Kidney (tissue), 14 donors: Measurements from ENCODE around the gene TRPC6. TPM values are rescaled to one million over a fixed set of nuclear protein-coding genes. Genes with fewer than 3 reads are reported as not detected.

Experiments
- DNase-seq, 5 donors: peaks; one replicate each; pipeline ENCODE4 v3.0.0-alpha.2; 2013 to 2020
- FAIRE-seq: peaks from 2 replicates; lab custom pipeline; 2012; peaks lifted over from hg19 to GRCh38; lab: Jason Lieb, UNC
- H3K27ac ChIP-seq, 2 donors: one replicate each; pipeline ENCODE4 v1.7.0; 2013; ENCODE audit warnings: low read depth in 2 of 2, low read length in 2 of 2, inconsistent platforms in 1 of 2
- H3K27me3 ChIP-seq: one replicate; pipeline ENCODE4 v1.7.1; 2013; ENCODE audit warnings: low read length, inconsistent platforms; ENCODE audit not compliant: control insufficient read depth, insufficient read depth
- H3K36me3 ChIP-seq, 3 donors: one replicate each; pipeline versions ENCODE4 v1.7.0 to v1.7.1; 2013; ENCODE audit warnings: low read length in 3 of 3, control low read depth in 1 of 3, inconsistent platforms in 1 of 3; ENCODE audit not compliant: insufficient read depth in 3 of 3, control insufficient read depth in 2 of 3
- H3K4me1 ChIP-seq, 3 donors: one replicate each; pipeline versions ENCODE4 v1.7.0 to v1.7.1; 2013; ENCODE audit warnings: low read length in 3 of 3, inconsistent platforms in 1 of 3, low read depth in 1 of 3; ENCODE audit not compliant: control insufficient read depth in 2 of 3, insufficient read depth in 2 of 3
- H3K4me3 ChIP-seq, 3 donors: one replicate each; pipeline versions ENCODE4 v1.7.0 to v1.8.1; 2013; ENCODE audit warnings: low read length in 3 of 3, control low read depth in 1 of 3, inconsistent platforms in 1 of 3
- H3K9ac ChIP-seq, 3 donors: one replicate each; pipeline versions ENCODE4 v1.7.0 to v1.7.1; 2013; ENCODE audit warnings: low read length in 3 of 3, control low read depth in 1 of 3, inconsistent platforms in 1 of 3
- H3K9me3 ChIP-seq, 3 donors: one replicate each; pipeline versions ENCODE4 v1.7.0 to v1.7.1; 2013; ENCODE audit warnings: low read length in 3 of 3, control low read depth in 1 of 3, inconsistent platforms in 1 of 3; ENCODE audit not compliant: control insufficient read depth in 2 of 3, insufficient read depth in 1 of 3
- CTCF ChIP-seq: IDR thresholded peaks from 3 replicates; pipeline ENCODE4 v1.5.1; 2012; ENCODE audit warnings: mild to moderate bottlenecking, moderate library complexity, borderline replicate concordance; ENCODE audit not compliant: insufficient read depth; ENCODE audit errors: extremely low read depth
- intact Hi-C: fragments of 100-400 bp; cut with DNase I; formaldehyde crosslinking; loops from one replicate; pipeline ENCODE4 v1.11.1; 2022
- polyA plus RNA-seq: library from polyadenylated mRNA; stranded (reverse); fragments of 350-450 nt; fragmentation: Illumina TruSeq; extraction: RNeasy Lipid Tissue Mini Kit (QIAGEN cat#74804); gene quantifications from one replicate; pipeline ENCODE4 v1.2.3, GENCODE V29; 2014; ENCODE audit warnings: low read depth, low replicate concordance; ENCODE audit not compliant: insufficient read depth
- total RNA-seq: library from RNA; stranded (reverse); fragmentation: NEBNext Ultra II Directional; extraction: Animal tissue kit (Norgen Biotek cat#: 25700); gene quantifications from one replicate; pipeline ENCODE4 v1.2.1, GENCODE V29; 2021
- donor health status: control.
- donor health status: control.
- donor health status: control.
- donor health status: control.
- donor health status: control.
- donor health status: DM: yes; HTN: yes; CAD: no.
- donor health status: Normal renal cell carcinoma (clear cell type).

TRPC6 gene
- total and polyA plus RNA-seq, 2 donors from 2014 or later = 1.3 to 1.4 TPM

- no peaks in the 10 kb centered on the region for H3K27me3 ChIP-seq
- intact Hi-C loops = no loop called here
- FAIRE-seq (no peak), DNase-seq (no peak)
- no peak overlapping the region for H3K27ac ChIP-seq
- no peak overlapping the region for H3K9ac ChIP-seq
- H3K4me3 ChIP-seq = no peak overlapping the region
- H3K4me1 ChIP-seq = no peaks in the 10 kb centered on the region
- H3K9me3 ChIP-seq = no peaks in the 10 kb centered on the region
- TF ChIP-seq CTCF = no peak
- no peaks in the 10 kb centered on the region for H3K36me3 ChIP-seq
Measured at GRCh38 chr11:101497291-101497690, 86.5 kb downstream of the TRPC6 start.

- Histone ChIP-seq H3K9me3 (no peaks in the 10 kb centered on the region), H3K27ac (no peak overlapping the region), H3K27me3 (no peaks in the 10 kb centered on the region), H3K9ac (no peak overlapping the region), H3K4me3 (no peak overlapping the region), H3K4me1 (no peaks in the 10 kb centered on the region), H3K36me3 (no peaks in the 10 kb centered on the region)
- intact Hi-C loops = no loop called here
- no peak for DNase-seq
- no peak for TF ChIP-seq CTCF
- FAIRE-seq = no peak
Measured at GRCh38 chr11:101487775-101488174, 96.0 kb downstream of the TRPC6 start.

- Histone ChIP-seq H3K4me3 (no peak overlapping the region), H3K4me1 (no peaks in the 10 kb centered on the region), H3K27ac (no peak overlapping the region), H3K9ac (no peak overlapping the region), H3K9me3 (no peaks in the 10 kb centered on the region), H3K27me3 (no peaks in the 10 kb centered on the region), H3K36me3 (no peaks in the 10 kb centered on the region)
- TF ChIP-seq CTCF = no peak
- intact Hi-C loops = no loop called here
- DNase-seq = no peak
- no peak for FAIRE-seq
Measured at GRCh38 chr11:101482556-101483124, 101.2 kb downstream of the TRPC6 start.
